NCI-H1436 (cell line): ENCODE measurements around the gene RIMBP2.
"Not testable (repeated sequence)": the region's sequence is repeated elsewhere in the genome, so short reads cannot be mapped to it uniquely, and the experiment has no call there.

ENCODE experiments used
- DNase-seq: peaks from one replicate; lab custom pipeline; 2025; lab: John Stamatoyannopoulos, UW

The RIMBP2 gene

GRCh38 chr12:130596241-130596640 is 119.9 kb downstream of the RIMBP2 start:
- no peak for DNase-seq

GRCh38 chr12:130595566-130595965 is 120.5 kb downstream of the RIMBP2 start:
- no peak for DNase-seq

- DNase-seq, result no peak
Measured at GRCh38 chr12:130593056-130593455, 123.0 kb downstream of the RIMBP2 start.

GRCh38 chr12:130592641-130593040 is 123.5 kb downstream of the RIMBP2 start:
- no peak for DNase-seq

- no peak for DNase-seq
Measured at GRCh38 chr12:130591736-130592135, 124.4 kb downstream of the RIMBP2 start.

GRCh38 chr12:130590685-130591084 is 125.4 kb downstream of the RIMBP2 start:
- DNase-seq, result no peak

- no peak for DNase-seq
Measured at GRCh38 chr12:130589540-130590317, 126.4 kb downstream of the RIMBP2 start.

- no peak for DNase-seq
Measured at GRCh38 chr12:130588696-130589539, 127.2 kb downstream of the RIMBP2 start.

- DNase-seq, result no peak
Measured at GRCh38 chr12:130587966-130588365, 128.1 kb downstream of the RIMBP2 start.

- DNase-seq, result not testable (repeated sequence)
Measured at GRCh38 chr12:130584475-130584874, 131.6 kb downstream of the RIMBP2 start.

- no peak for DNase-seq
Measured at GRCh38 chr12:130583800-130584199, 132.3 kb downstream of the RIMBP2 start.

- no peak for DNase-seq
Measured at GRCh38 chr12:130583317-130583716, 132.8 kb downstream of the RIMBP2 start.

- DNase-seq, result no peak
Measured at GRCh38 chr12:130582286-130582685, 133.8 kb downstream of the RIMBP2 start.

- DNase-seq, result no peak
Measured at GRCh38 chr12:130581782-130582181, 134.3 kb downstream of the RIMBP2 start.

GRCh38 chr12:130579231-130579630 is 136.9 kb downstream of the RIMBP2 start:
- DNase-seq, result no peak

- no peak for DNase-seq
Measured at GRCh38 chr12:130577351-130577750, 138.7 kb downstream of the RIMBP2 start.

- DNase-seq, result no peak
Measured at GRCh38 chr12:130576371-130576816, 139.7 kb downstream of the RIMBP2 start.

GRCh38 chr12:130574402-130574801 is 141.7 kb downstream of the RIMBP2 start:
- DNase-seq, result no peak

GRCh38 chr12:130573766-130574165 is 142.3 kb downstream of the RIMBP2 start:
- no peak for DNase-seq

- DNase-seq, result no peak
Measured at GRCh38 chr12:130573235-130573634, 142.9 kb downstream of the RIMBP2 start.

- DNase-seq, result no peak
Measured at GRCh38 chr12:130572553-130572952, 143.5 kb downstream of the RIMBP2 start.

- no peak for DNase-seq
Measured at GRCh38 chr12:130571734-130572133, 144.4 kb downstream of the RIMBP2 start.

GRCh38 chr12:130571089-130571488 is 145.0 kb downstream of the RIMBP2 start:
- DNase-seq, result no peak
